Transverse colon (tissue), 4 donors: ENCODE data around the gene MAPKAPK2.

Source experiments
- CTCF ChIP-seq, 5 experiments: fragments of 200-600 bp in 3 of 5; fragments of 450-650 bp in 2 of 5; sonication (generic) in 3 of 5; IDR thresholded peaks; 1 replicate in 2 of 5; 2 replicates in 3 of 5; pipeline ENCODE4 v1.5.1; 2016 to 2017; ENCODE audit warnings: antibody characterized with exemption in 5 of 5, inconsistent platforms in 3 of 5, mild to moderate bottlenecking in 2 of 5, moderate library complexity in 1 of 5
- POLR2AphosphoS5 ChIP-seq, 3 donors: sonication (generic); formaldehyde crosslinking; IDR thresholded peaks; one replicate each; pipeline ENCODE4 v1.6.1; 2016; ENCODE audit warnings: antibody characterized with exemption in 3 of 3

GRCh38 chr1:206717674-206717989 lies 32.9 kb downstream of the MAPKAPK2 start:
- no peak for TF ChIP-seq CTCF (IDR thresholded peaks at IDR 0.05)
- TF ChIP-seq POLR2AphosphoS5 (IDR thresholded peaks at IDR 0.05): no peak
